Ectodermal cell (in vitro differentiated cells): Measurements from ENCODE around the gene IL17RE.

Source experiments
- H3K27ac ChIP-seq: 2 replicates; pipeline ENCODE4 v1.7.0; 2013; ENCODE audit warnings: mild to moderate bottlenecking, low read depth, low read length; ENCODE audit not compliant: insufficient read depth, poor library complexity, severe bottlenecking
- H3K27me3 ChIP-seq: 2 replicates; pipeline ENCODE4 v1.7.0; 2013; ENCODE audit warnings: mild to moderate bottlenecking, low read length; ENCODE audit not compliant: insufficient read depth, control insufficient read depth, poor library complexity, severe bottlenecking
- H3K36me3 ChIP-seq: one replicate; pipeline ENCODE4 v1.7.0; 2013; ENCODE audit warnings: low read length; ENCODE audit not compliant: control insufficient read depth, insufficient read depth
- H3K4me1 ChIP-seq: one replicate; pipeline ENCODE4 v1.7.0; 2013; ENCODE audit warnings: low read length; ENCODE audit not compliant: control insufficient read depth, insufficient read depth
- H3K4me3 ChIP-seq: 2 replicates; pipeline ENCODE4 v1.7.0; 2013; ENCODE audit warnings: low read depth, low read length, control low read depth; ENCODE audit not compliant: insufficient read depth
- H3K9me3 ChIP-seq: 2 replicates; pipeline ENCODE4 v1.7.0; 2013; ENCODE audit warnings: mild to moderate bottlenecking, low read length, moderate library complexity; ENCODE audit not compliant: control insufficient read depth
- WGBS, 2 experiments: methylation state at CpG; one replicate each; pipeline ENCODE4 v1.1.7; 2013; ENCODE audit warnings: missing lambda C conversion rate in 2 of 2; 5-methylcytosine and 5-hydroxymethylcytosine counted together

IL17RE gene

GRCh38 chr3:9916734-9917680 lies 14.4 kb downstream of the IL17RE start, which contains the start of gene IL17RC:
TSS of gene IL17RC (plus strand) at chr3:9917098. CDS start at chr3:9917316, 218 bp downstream.
- Histone ChIP-seq H3K4me3 (peak within 1 kb of the TSS; percentile 56), H3K27me3 (peaks cover 23% of the 10 kb centered on the region), H3K4me1 (peaks cover 8% of the 10 kb centered on the region), H3K27ac (no peak within 1 kb of the TSS), H3K36me3 (no peaks in the 10 kb centered on the region), H3K9me3 (no peaks in the 10 kb centered on the region)
- WGBS, 2 experiments, result 28 to 32% methylated on average over 19 of the region's 19 CpGs

- Histone ChIP-seq H3K27me3 (peaks cover 23% of the 10 kb centered on the region), H3K27ac (no peak overlapping the region), H3K4me3 (no peak overlapping the region), H3K36me3 (no peaks in the 10 kb centered on the region), H3K4me1 (peaks cover 8% of the 10 kb centered on the region), H3K9me3 (no peaks in the 10 kb centered on the region)
- WGBS, 2 experiments, result 95 to 96% methylated on average over 10 of the region's 10 CpGs
Observed at GRCh38 chr3:9917820-9918219, 15.2 kb downstream of the IL17RE start.

- WGBS, 2 experiments, result 91 to 98% methylated on average over 8 of the region's 8 CpGs
Observed at GRCh38 chr3:9918261-9919038, 15.8 kb downstream of the IL17RE start.

GRCh38 chr3:9928158-9928557 lies 25.5 kb downstream of the IL17RE start:
- Histone ChIP-seq H3K9me3 (no peaks in the 10 kb centered on the region), H3K4me1 (peaks cover 2% of the 10 kb centered on the region), H3K4me3 (no peak overlapping the region), H3K27me3 (peaks cover 6% of the 10 kb centered on the region), H3K27ac (no peak overlapping the region), H3K36me3 (no peaks in the 10 kb centered on the region)
- 90 to 91% methylated on average over 23 of the region's 23 CpGs for WGBS, 2 experiments

More at GRCh38 chr3:9918261-9919038, 15.8 kb downstream of the IL17RE start:
- no peaks in the 10 kb centered on the region for H3K9me3 ChIP-seq
- peaks cover 23% of the 10 kb centered on the region for H3K27me3 ChIP-seq
- H3K4me3 ChIP-seq, result no peak overlapping the region
- H3K36me3 ChIP-seq, result no peaks in the 10 kb centered on the region
- H3K27ac ChIP-seq, result no peak overlapping the region
- H3K4me1 ChIP-seq, result peaks cover 8% of the 10 kb centered on the region

GRCh38 chr3:9930804-9931418 lies 28.3 kb downstream of the IL17RE start:
- 84 to 93% methylated on average over 4 of the region's 4 CpGs for WGBS, 2 experiments
- peaks cover 11% of the 10 kb centered on the region for H3K4me1 ChIP-seq
- no peak overlapping the region for H3K4me3 ChIP-seq
- peaks cover 6% of the 10 kb centered on the region for H3K27me3 ChIP-seq
- no peak overlapping the region for H3K27ac ChIP-seq
- H3K9me3 ChIP-seq, result no peaks in the 10 kb centered on the region
- H3K36me3 ChIP-seq, result no peaks in the 10 kb centered on the region

GRCh38 chr3:9932535-9932842 lies 29.8 kb downstream of the IL17RE start:
- 12 to 15% methylated on average over 13 of the region's 13 CpGs for WGBS, 2 experiments
- Histone ChIP-seq H3K36me3 (peaks cover under 1% of the 10 kb centered on the region), H3K4me3 (peak overlapping the region; percentile 44), H3K4me1 (peaks cover 11% of the 10 kb centered on the region), H3K27me3 (peaks cover 6% of the 10 kb centered on the region), H3K9me3 (no peaks in the 10 kb centered on the region), H3K27ac (no peak overlapping the region)

- Histone ChIP-seq H3K4me1 (peaks cover 11% of the 10 kb centered on the region), H3K9me3 (no peaks in the 10 kb centered on the region), H3K4me3 (peak overlapping the region; percentile 44), H3K27me3 (peaks cover 6% of the 10 kb centered on the region), H3K36me3 (peaks cover 4% of the 10 kb centered on the region), H3K27ac (peak overlapping the region; percentile 83)
- WGBS, 2 experiments, result 1% methylated on average over 77 of the region's 77 CpGs
Observed at GRCh38 chr3:9932843-9933560, 30.4 kb downstream of the IL17RE start.

GRCh38 chr3:9933561-9934234 lies 31.1 kb downstream of the IL17RE start, which contains the start of gene CRELD1:
TSS of gene CRELD1 (plus strand) at chr3:9933834. CDS start at chr3:9934439, 605 bp downstream.
- Histone ChIP-seq H3K27ac (peak within 1 kb of the TSS; percentile 83), H3K36me3 (peaks cover 4% of the 10 kb centered on the region), H3K9me3 (no peaks in the 10 kb centered on the region), H3K27me3 (peaks cover 6% of the 10 kb centered on the region), H3K4me3 (peak within 1 kb of the TSS; percentile 44), H3K4me1 (peaks cover 11% of the 10 kb centered on the region)
- WGBS, 2 experiments, result 1% methylated on average over 50 of the region's 50 CpGs

GRCh38 chr3:9934235-9934621 lies 31.6 kb downstream of the IL17RE start:
- H3K4me1 ChIP-seq, result peaks cover 11% of the 10 kb centered on the region
- H3K27ac ChIP-seq, result no peak overlapping the region
- H3K36me3 ChIP-seq, result peaks cover 4% of the 10 kb centered on the region
- peaks cover 6% of the 10 kb centered on the region for H3K27me3 ChIP-seq
- WGBS, 2 experiments, result 49 to 50% methylated on average over 11 of the region's 11 CpGs
- peak overlapping the region; percentile 44 for H3K4me3 ChIP-seq
- no peaks in the 10 kb centered on the region for H3K9me3 ChIP-seq
